GM19239 (cell line): ENCODE results near the gene IL5RA.
A peak's percentile ranks its signal among the peaks of the same experiment; 100 is the strongest.

ENCODE experiments used
- DNase-seq: peaks from one replicate; pipeline ENCODE4 v3.0.0; 2011; ENCODE audit warnings: low spot score; ENCODE audit not compliant: insufficient read length
- FAIRE-seq: peaks from 2 replicates; lab custom pipeline; 2011; peaks lifted over from hg19 to GRCh38; lab: Jason Lieb, UNC

The IL5RA gene

GRCh38 chr3:3110299-3110630 lies at the start of gene IL5RA:
Gene IL5RA (minus strand): TSS chr3:3110374. CDS start chr3:3104984, 5,390 bp downstream.
- no peak for FAIRE-seq
- DNase-seq: no peak

GRCh38 chr3:3157484-3157883 lies 47.3 kb upstream of the IL5RA start:
- DNase-seq (no peak), FAIRE-seq (no peak)

- DNase-seq (no peak), FAIRE-seq (no peak)
These were observed 44.9 kb upstream of the IL5RA start for GRCh38 chr3:3154879-3155610.

- FAIRE-seq: no peak
- DNase-seq: no peak
These were observed 41.3 kb upstream of the IL5RA start for GRCh38 chr3:3151513-3151912.

GRCh38 chr3:3149560-3149959 lies 39.4 kb upstream of the IL5RA start:
- no peak for FAIRE-seq
- DNase-seq: no peak

GRCh38 chr3:3145831-3146230 lies 35.7 kb upstream of the IL5RA start:
- no peak for FAIRE-seq
- no peak for DNase-seq

- FAIRE-seq: no peak
- DNase-seq: no peak
These were observed 31.8 kb upstream of the IL5RA start for GRCh38 chr3:3141939-3142338.

- DNase-seq (no peak), FAIRE-seq (no peak)
These were observed 27.4 kb upstream of the IL5RA start for GRCh38 chr3:3137526-3137925.

- DNase-seq: no peak
- no peak for FAIRE-seq
These were observed 24.7 kb upstream of the IL5RA start for GRCh38 chr3:3134750-3135448.

GRCh38 chr3:3133500-3133899 lies 23.3 kb upstream of the IL5RA start:
- DNase-seq (no peak), FAIRE-seq (no peak)

- FAIRE-seq: no peak
- DNase-seq: no peak
These were observed 19.4 kb upstream of the IL5RA start for GRCh38 chr3:3129579-3129978.

GRCh38 chr3:3127432-3128010 lies 17.3 kb upstream of the IL5RA start:
- FAIRE-seq: peak; percentile 76
- DNase-seq: no peak

GRCh38 chr3:3126477-3127431 lies 16.6 kb upstream of the IL5RA start, which contains the start of gene TRNT1:
Gene TRNT1 (plus strand): TSS chr3:3126940. CDS start chr3:3129041, 2,101 bp downstream.
- FAIRE-seq: peak; percentile 84

GRCh38 chr3:3125977-3126376 lies 15.8 kb upstream of the IL5RA start:
- peak; percentile 4 for DNase-seq
- FAIRE-seq: no peak

More at GRCh38 chr3:3126477-3127431, 16.6 kb upstream of the IL5RA start, which contains the start of gene TRNT1:
- peak; percentile 89 for DNase-seq

- DNase-seq: no peak
- no peak for FAIRE-seq
These were observed 9.2 kb upstream of the IL5RA start for GRCh38 chr3:3119393-3119851.

- DNase-seq (no peak), FAIRE-seq (no peak)
These were observed 7.5 kb upstream of the IL5RA start for GRCh38 chr3:3117651-3118050.

GRCh38 chr3:3113042-3113709 lies 3.0 kb upstream of the IL5RA start:
- DNase-seq (no peak), FAIRE-seq (no peak)

GRCh38 chr3:3110749-3111361 lies 681 bp upstream of the IL5RA start:
- FAIRE-seq: no peak
- DNase-seq: no peak
